ENCODE results near the gene ANKRD24. TPM values are rescaled to one million over a fixed set of nuclear protein-coding genes. Genes with fewer than 3 reads are reported as not detected.
A peak's percentile ranks its signal among the peaks of the same experiment; 100 is the strongest.

The ANKRD24 gene
- total RNA-seq, 1 donor from 2014 or later = 0.15 TPM

DNA sequence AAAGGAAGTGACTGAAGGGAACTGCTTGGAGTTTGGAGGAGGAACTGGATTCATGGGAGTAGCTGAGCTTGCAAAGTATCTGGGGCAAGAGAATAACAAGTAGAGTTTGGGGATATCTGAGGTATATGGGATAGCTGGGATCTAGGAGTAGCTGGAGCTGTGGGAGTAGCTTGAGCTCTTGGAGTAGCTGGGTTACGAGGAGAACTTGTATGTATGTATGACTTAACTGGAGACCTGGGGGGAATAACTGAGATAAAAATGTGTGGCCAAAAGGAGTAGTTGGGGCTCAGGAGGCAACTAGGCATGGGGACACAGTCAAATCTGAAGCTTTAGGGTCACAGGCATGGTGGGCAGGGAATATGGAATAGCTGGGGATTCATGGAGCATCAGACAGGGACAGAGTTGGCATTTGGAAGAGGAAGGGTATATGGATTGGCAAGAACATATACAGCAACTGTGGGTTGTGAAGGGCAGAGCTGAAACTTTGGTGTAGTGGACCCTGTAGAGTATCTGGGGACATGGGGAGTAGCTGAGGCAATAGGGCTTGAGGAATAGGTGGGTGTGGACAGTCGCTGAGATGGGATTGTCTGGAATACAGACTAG is 18.6 kb downstream of the ANKRD24 start:
- Mint-ChIP-seq H3K27ac (no peak overlapping the region), H3K9me3 (peaks cover 12% of the 10 kb centered on the region), H3K27me3 (ENCODE audit: insufficient read depth, low read depth) (peaks cover 36% of the 10 kb centered on the region), H3K4me1 (peaks cover 8% of the 10 kb centered on the region), H3K36me3 (peaks cover 2% of the 10 kb centered on the region), H3K4me3 (peak overlapping the region; percentile 24)
- Histone ChIP-seq H3K36me3 (no peaks in the 10 kb centered on the region), H3K4me1 (no peaks in the 10 kb centered on the region), H3K9me3 (ENCODE audit: low read depth) (no peaks in the 10 kb centered on the region), H3K4me2 (no peak overlapping the region), H3K79me2 (ENCODE audit: low read depth) (no peaks in the 10 kb centered on the region), H3F3A (ENCODE audit: low read depth) (peaks cover 14% of the 10 kb centered on the region), H4K20me1 (ENCODE audit: low read depth) (no peaks in the 10 kb centered on the region), H2AFZ (replicated peaks) (no peak overlapping the region), H3K4me3 (no peak overlapping the region), H3K27ac (no peak overlapping the region), H3K27me3 (peaks cover 60% of the 10 kb centered on the region), H3K9ac (no peak overlapping the region)
- no peak for DNase-seq (ENCODE audit: low spot score)
- TF ChIP-seq EZH2phosphoT487 (IDR thresholded peaks at IDR 0.05) (no peak), EZH2 (IDR thresholded peaks at IDR 0.05) (no peak)
- TF ChIP-seq, protein P1, sequence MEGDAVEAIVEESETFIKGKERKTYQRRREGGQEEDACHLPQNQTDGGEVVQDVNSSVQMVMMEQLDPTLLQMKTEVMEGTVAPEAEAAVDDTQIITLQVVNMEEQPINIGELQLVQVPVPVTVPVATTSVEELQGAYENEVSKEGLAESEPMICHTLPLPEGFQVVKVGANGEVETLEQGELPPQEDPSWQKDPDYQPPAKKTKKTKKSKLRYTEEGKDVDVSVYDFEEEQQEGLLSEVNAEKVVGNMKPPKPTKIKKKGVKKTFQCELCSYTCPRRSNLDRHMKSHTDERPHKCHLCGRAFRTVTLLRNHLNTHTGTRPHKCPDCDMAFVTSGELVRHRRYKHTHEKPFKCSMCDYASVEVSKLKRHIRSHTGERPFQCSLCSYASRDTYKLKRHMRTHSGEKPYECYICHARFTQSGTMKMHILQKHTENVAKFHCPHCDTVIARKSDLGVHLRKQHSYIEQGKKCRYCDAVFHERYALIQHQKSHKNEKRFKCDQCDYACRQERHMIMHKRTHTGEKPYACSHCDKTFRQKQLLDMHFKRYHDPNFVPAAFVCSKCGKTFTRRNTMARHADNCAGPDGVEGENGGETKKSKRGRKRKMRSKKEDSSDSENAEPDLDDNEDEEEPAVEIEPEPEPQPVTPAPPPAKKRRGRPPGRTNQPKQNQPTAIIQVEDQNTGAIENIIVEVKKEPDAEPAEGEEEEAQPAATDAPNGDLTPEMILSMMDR (IDR thresholded peaks at IDR 0.05) = no peak

DNA sequence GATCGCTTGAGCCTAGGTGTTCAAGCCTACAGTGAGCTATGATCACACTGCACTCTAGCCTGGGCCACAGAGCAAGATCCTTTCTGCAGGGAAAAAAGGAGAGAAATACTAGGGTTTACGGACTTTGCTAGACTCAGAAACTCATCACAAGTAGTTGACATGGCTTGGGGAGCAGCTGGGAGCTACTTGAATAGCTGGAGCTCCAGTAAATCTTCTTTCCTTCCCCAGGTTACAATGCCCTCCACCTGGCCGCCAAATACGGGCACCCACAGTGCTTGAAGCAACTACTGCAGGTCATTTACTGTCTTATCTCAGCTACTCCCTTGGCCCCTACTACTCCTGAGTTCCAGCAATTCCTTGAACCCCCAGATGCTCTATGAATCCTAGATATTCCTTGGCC is 19.3 kb downstream of the ANKRD24 start:
- no peak for TF ChIP-seq EZH2 (IDR thresholded peaks at IDR 0.05)
- TF ChIP-seq EZH2phosphoT487 (IDR thresholded peaks at IDR 0.05) = no peak
- TF ChIP-seq, protein P1 (IDR thresholded peaks at IDR 0.05) = no peak

DNA sequence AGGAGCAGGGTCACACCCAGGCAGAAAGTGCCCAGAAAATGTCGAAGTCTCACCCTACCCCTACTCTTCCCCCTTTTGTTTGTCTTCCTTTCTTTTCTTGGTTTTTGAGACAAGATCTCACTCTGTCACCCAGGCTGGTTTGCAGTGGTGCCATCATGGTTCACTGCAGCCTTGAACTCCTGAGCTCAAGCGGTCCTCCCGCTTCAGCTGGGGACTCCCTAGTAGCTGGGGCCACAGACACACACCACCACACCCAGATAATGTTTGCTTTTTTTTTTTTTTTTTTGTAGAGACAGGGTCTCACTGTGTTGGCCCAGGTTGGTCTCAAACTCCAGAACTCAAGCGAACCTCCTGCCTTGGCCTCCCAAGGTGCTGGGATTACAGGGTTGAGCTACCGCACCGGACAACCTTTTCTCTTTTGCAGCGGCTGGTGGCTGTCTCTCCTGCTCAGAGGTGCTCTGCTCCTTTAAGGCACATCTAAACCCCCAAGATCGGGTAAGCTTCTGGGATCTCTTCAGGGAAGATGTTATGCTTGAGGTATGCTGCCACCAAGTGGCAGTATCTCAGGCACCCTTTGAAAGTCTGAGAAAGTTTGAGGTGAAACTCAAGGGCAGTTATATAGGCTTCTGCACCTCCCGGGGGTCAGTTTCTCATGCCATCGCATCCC is 24.5 kb downstream of the ANKRD24 start:
- no peaks in the 10 kb centered on the region for H3K9me3 Mint-ChIP-seq
- Histone ChIP-seq H3K4me1 (no peaks in the 10 kb centered on the region), H3K4me3 (no peak overlapping the region), H4K20me1 (ENCODE audit: low read depth) (no peaks in the 10 kb centered on the region), H3K36me3 (no peaks in the 10 kb centered on the region), H3K27ac (no peak overlapping the region), H3K9ac (no peak overlapping the region), H2AFZ (replicated peaks) (no peak overlapping the region), H3K4me2 (no peak overlapping the region), H3K27me3 (peaks cover under 1% of the 10 kb centered on the region), H3K79me2 (ENCODE audit: low read depth) (no peaks in the 10 kb centered on the region), H3K9me3 (ENCODE audit: low read depth) (no peaks in the 10 kb centered on the region), H3F3A (ENCODE audit: low read depth) (peaks cover 9% of the 10 kb centered on the region)
- H3K27ac Mint-ChIP-seq = no peak overlapping the region
- H3K27me3 Mint-ChIP-seq (ENCODE audit: insufficient read depth, low read depth) = peaks cover 18% of the 10 kb centered on the region
- TF ChIP-seq EZH2 (IDR thresholded peaks at IDR 0.05) = no peak
- TF ChIP-seq, protein P1 (IDR thresholded peaks at IDR 0.05) = peak; percentile 21
- no peak for TF ChIP-seq EZH2phosphoT487 (IDR thresholded peaks at IDR 0.05)
- peak overlapping the region; percentile 55 for H3K4me3 Mint-ChIP-seq
- peaks cover 6% of the 10 kb centered on the region for H3K4me1 Mint-ChIP-seq
- DNase-seq (ENCODE audit: low spot score) = no peak
- no peaks in the 10 kb centered on the region for H3K36me3 Mint-ChIP-seq

More for the DNA sequence above, 19.3 kb downstream of the ANKRD24 start:
- H3K27me3 Mint-ChIP-seq (ENCODE audit: insufficient read depth, low read depth) = peaks cover 32% of the 10 kb centered on the region
- H3K4me1 Mint-ChIP-seq = peaks cover 8% of the 10 kb centered on the region
- H3F3A ChIP-seq (ENCODE audit: low read depth) = peaks cover 14% of the 10 kb centered on the region
- no peaks in the 10 kb centered on the region for H3K36me3 ChIP-seq
- DNase-seq (ENCODE audit: low spot score) = no peak
- no peak overlapping the region for H3K4me3 ChIP-seq
- H3K4me1 ChIP-seq = no peaks in the 10 kb centered on the region
- H3K4me2 ChIP-seq = no peak overlapping the region
- peaks cover 52% of the 10 kb centered on the region for H3K27me3 ChIP-seq
- no peak overlapping the region for H3K27ac Mint-ChIP-seq
- H4K20me1 ChIP-seq (ENCODE audit: low read depth) = no peaks in the 10 kb centered on the region
- H3K79me2 ChIP-seq (ENCODE audit: low read depth) = no peaks in the 10 kb centered on the region
- no peak overlapping the region for H3K9ac ChIP-seq
- H3K27ac ChIP-seq = no peak overlapping the region
- H3K9me3 Mint-ChIP-seq = peaks cover 12% of the 10 kb centered on the region
- no peak overlapping the region for H3K4me3 Mint-ChIP-seq
- no peaks in the 10 kb centered on the region for H3K9me3 ChIP-seq (ENCODE audit: low read depth)
- H2AFZ ChIP-seq (replicated peaks) = no peak overlapping the region
- peaks cover 2% of the 10 kb centered on the region for H3K36me3 Mint-ChIP-seq

Measured in neural progenitor cell (in vitro differentiated cells).